ENCODE results near the gene PDE4A.

- TF ChIP-seq CTCF (IDR thresholded peaks at IDR 0.05) (no peak), POLR2A (IDR thresholded peaks at IDR 0.05) (no peak)
These were observed 12.4 kb downstream of the PDE4A start for GRCh38 chr19:10432736-10433130.

Data from ovary (tissue), 3 donors.